ENCODE results near the gene ZNF181. TPM values are rescaled to one million over a fixed set of nuclear protein-coding genes. Genes with fewer than 3 reads are reported as not detected.
A peak's percentile ranks its signal among the peaks of the same experiment; 100 is the strongest.

ZNF181 gene
- total and polyA plus RNA-seq, 4 donors, result 8.9 to 15.2 (median 10.0) TPM

DNA sequence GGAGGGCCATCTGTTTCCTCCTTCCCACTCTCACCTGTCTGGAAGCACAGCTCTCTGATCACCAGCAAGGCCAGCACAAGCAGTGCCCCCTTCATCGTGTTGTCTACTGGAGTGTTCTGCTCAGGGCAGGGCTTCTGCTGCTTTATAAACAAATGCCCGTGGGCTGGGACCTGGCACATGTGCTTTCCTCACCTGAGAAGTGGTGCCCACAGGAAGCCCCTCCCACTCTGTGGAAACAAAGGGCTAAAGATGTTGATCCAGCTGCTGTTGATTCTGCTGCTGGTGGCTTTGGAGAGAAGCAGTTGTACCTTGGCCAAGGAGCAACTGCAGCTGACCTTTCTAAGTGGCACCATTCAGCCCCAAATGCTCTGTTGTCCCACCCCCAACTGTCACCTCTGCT lies 26.4 kb upstream of the ZNF181 start (continued):
- TF ChIP-seq, protein P1, sequence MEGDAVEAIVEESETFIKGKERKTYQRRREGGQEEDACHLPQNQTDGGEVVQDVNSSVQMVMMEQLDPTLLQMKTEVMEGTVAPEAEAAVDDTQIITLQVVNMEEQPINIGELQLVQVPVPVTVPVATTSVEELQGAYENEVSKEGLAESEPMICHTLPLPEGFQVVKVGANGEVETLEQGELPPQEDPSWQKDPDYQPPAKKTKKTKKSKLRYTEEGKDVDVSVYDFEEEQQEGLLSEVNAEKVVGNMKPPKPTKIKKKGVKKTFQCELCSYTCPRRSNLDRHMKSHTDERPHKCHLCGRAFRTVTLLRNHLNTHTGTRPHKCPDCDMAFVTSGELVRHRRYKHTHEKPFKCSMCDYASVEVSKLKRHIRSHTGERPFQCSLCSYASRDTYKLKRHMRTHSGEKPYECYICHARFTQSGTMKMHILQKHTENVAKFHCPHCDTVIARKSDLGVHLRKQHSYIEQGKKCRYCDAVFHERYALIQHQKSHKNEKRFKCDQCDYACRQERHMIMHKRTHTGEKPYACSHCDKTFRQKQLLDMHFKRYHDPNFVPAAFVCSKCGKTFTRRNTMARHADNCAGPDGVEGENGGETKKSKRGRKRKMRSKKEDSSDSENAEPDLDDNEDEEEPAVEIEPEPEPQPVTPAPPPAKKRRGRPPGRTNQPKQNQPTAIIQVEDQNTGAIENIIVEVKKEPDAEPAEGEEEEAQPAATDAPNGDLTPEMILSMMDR (IDR thresholded peaks at IDR 0.05; ENCODE audit: low read depth, low read length, missing input control), result no peak
- TF ChIP-seq, protein P2, sequence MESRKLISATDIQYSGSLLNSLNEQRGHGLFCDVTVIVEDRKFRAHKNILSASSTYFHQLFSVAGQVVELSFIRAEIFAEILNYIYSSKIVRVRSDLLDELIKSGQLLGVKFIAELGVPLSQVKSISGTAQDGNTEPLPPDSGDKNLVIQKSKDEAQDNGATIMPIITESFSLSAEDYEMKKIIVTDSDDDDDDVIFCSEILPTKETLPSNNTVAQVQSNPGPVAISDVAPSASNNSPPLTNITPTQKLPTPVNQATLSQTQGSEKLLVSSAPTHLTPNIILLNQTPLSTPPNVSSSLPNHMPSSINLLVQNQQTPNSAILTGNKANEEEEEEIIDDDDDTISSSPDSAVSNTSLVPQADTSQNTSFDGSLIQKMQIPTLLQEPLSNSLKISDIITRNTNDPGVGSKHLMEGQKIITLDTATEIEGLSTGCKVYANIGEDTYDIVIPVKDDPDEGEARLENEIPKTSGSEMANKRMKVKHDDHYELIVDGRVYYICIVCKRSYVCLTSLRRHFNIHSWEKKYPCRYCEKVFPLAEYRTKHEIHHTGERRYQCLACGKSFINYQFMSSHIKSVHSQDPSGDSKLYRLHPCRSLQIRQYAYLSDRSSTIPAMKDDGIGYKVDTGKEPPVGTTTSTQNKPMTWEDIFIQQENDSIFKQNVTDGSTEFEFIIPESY (IDR thresholded peaks at IDR 0.05), result no peak
- TF ChIP-seq FOXA1 (IDR thresholded peaks at IDR 0.05) (no peak), FOXA2 (IDR thresholded peaks at IDR 0.05) (no peak), RXRA (IDR thresholded peaks at IDR 0.05) (no peak), RAD21 (IDR thresholded peaks at IDR 0.05) (no peak)

DNA sequence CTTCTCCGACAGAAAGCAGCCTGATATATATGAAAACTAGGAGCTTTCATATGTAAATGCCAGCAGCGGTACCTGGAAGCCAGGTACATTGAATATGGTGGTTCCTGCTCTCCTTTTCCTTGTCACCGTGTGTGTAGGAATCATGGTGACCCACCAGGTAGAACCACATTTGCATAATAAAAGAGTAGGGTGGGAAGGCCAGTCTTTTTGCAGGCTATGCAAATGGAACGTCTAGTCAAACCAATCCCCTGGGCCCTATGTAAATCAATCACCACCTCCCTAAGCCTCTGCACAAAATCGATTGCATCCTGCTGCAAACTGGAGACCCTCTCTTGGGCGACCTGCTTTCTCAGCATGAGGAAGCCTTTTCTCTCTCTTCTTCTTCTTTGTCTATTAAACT lies 22.2 kb upstream of the ZNF181 start:
- H3K36me3 ChIP-seq (ENCODE audit: control insufficient read depth in 4 of 4, insufficient read depth in 3 of 4, low read depth in 1 of 4, low read length in 3 of 4), result no peaks in the 10 kb centered on the region
- 70% methylated on average over 6 of the region's 6 CpGs for WGBS
- H3K27ac ChIP-seq (ENCODE audit: low read depth in 1 of 2, low read length in 2 of 2), result no peak overlapping the region
- DNase-seq (ENCODE audit: low spot score), result no peak
- H3K4me1 ChIP-seq (ENCODE audit: control insufficient read depth in 4 of 4, insufficient read depth in 4 of 4, low read length in 3 of 4), result no peaks in the 10 kb centered on the region
- H3K4me3 ChIP-seq (ENCODE audit: low read depth in 1 of 3, low read length in 3 of 3), result no peak overlapping the region
- no peak for TF ChIP-seq RXRA (IDR thresholded peaks at IDR 0.05)
- no peak for TF ChIP-seq FOXA1 (IDR thresholded peaks at IDR 0.05)
- no peak for TF ChIP-seq GABPA (IDR thresholded peaks at IDR 0.05 in 1 of 2, conservative IDR thresholded peaks at IDR 0.05 in 1 of 2)
- TF ChIP-seq NR2F2 (IDR thresholded peaks at IDR 0.05), result no peak
- TF ChIP-seq EGR1 (IDR thresholded peaks at IDR 0.05; ENCODE audit: low read depth in 2 of 2), result no peak
- no peaks in the 10 kb centered on the region for H3K27me3 ChIP-seq (ENCODE audit: control insufficient read depth in 4 of 4, insufficient read depth in 4 of 4, low read length in 3 of 4)
- peaks cover 0 to 22% (median 4%) of the 10 kb centered on the region in 4 donors for H3K9me3 ChIP-seq (ENCODE audit: control insufficient read depth in 4 of 4, low read length in 3 of 4)
- H3K9ac ChIP-seq (ENCODE audit: low read depth in 1 of 2, low read length in 2 of 2), result no peak overlapping the region

DNA sequence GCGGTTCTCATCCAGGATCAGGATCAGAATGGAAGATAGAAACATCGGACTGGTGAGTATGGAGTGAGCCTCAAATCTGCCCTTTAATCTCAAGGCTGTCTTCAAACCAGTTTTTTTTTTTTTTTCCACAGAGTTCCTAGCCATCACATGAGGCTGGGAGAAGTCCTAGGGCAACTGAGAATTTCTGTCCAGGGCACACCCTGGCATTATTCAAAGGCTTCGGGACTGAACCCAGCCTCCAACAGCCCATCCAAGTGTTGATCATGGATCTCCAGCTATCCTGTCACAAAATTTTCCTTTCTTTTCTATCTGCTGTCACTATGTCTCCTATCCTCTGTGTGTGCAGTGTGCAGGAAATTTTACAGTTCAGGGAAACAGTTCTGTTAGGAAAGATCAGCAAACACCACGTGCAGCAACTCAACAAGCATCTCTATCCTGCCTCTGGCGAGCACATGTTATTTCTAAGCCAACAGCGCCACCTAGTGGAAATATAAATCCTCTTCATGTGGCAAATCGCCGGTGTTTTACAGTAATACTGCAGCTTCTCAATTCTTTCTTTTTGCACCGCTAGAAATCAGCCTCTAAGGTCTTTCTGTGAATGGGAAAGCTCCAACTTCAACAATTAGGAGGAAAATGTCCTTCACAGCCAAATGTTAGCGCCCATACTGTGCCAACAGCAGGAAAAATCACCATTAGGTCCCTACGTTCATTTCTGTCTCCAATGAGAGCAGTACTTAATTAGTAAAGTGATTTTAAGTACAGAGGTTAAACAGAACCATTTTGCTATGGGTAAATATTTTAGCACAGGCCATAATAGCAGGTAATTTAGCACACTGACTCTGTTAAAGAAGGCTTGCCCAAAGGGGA lies 21.4 kb upstream of the ZNF181 start:
- H3K36me3 ChIP-seq (ENCODE audit: control insufficient read depth in 4 of 4, insufficient read depth in 3 of 4, low read depth in 1 of 4, low read length in 3 of 4), result no peaks in the 10 kb centered on the region
- H3K27me3 ChIP-seq (ENCODE audit: control insufficient read depth in 4 of 4, insufficient read depth in 4 of 4, low read length in 3 of 4), result peaks cover 0 to 2% (median 0%) of the 10 kb centered on the region in 4 donors
- H3K4me1 ChIP-seq (ENCODE audit: control insufficient read depth in 4 of 4, insufficient read depth in 4 of 4, low read length in 3 of 4), result no peaks in the 10 kb centered on the region
- H3K9ac ChIP-seq (ENCODE audit: low read depth in 1 of 2, low read length in 2 of 2), result no peak overlapping the region
- H3K27ac ChIP-seq (ENCODE audit: low read depth in 1 of 2, low read length in 2 of 2), result no peak overlapping the region
- 37% methylated on average over 11 of the region's 11 CpGs for WGBS
- DNase-seq (ENCODE audit: low spot score), result peak; percentile 37
- no peak overlapping the region for H3K4me3 ChIP-seq (ENCODE audit: low read depth in 1 of 3, low read length in 3 of 3)
- peaks cover 0 to 22% (median 3%) of the 10 kb centered on the region in 4 donors for H3K9me3 ChIP-seq (ENCODE audit: control insufficient read depth in 4 of 4, low read length in 3 of 4)
- TF ChIP-seq, protein P2 (IDR thresholded peaks at IDR 0.05), result no peak
- TF ChIP-seq FOXA2 (IDR thresholded peaks at IDR 0.05) (no peak), HNF4G (IDR thresholded peaks at IDR 0.05) (no peak), GABPA (IDR thresholded peaks at IDR 0.05 in 1 of 2, conservative IDR thresholded peaks at IDR 0.05 in 1 of 2) (no peak), SP1 (IDR thresholded peaks at IDR 0.05) (no peak), NR2F2 (IDR thresholded peaks at IDR 0.05) (no peak), FOXA1 (IDR thresholded peaks at IDR 0.05) (no peak), TAF1 (conservative IDR thresholded peaks at IDR 0.05) (no peak), JUND (IDR thresholded peaks at IDR 0.05) (no peak), RAD21 (IDR thresholded peaks at IDR 0.05) (peak; percentile 97 to 98), EGR1 (IDR thresholded peaks at IDR 0.05; ENCODE audit: low read depth in 2 of 2) (no peak), YY1 (IDR thresholded peaks at IDR 0.05) (no peak), HNF4A (conservative IDR thresholded peaks at IDR 0.05) (no peak), RXRA (IDR thresholded peaks at IDR 0.05) (no peak)
- TF ChIP-seq, protein P3, sequence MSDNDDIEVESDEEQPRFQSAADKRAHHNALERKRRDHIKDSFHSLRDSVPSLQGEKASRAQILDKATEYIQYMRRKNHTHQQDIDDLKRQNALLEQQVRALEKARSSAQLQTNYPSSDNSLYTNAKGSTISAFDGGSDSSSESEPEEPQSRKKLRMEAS (IDR thresholded peaks at IDR 0.05), result peak; percentile 37
- TF ChIP-seq, protein P4, sequence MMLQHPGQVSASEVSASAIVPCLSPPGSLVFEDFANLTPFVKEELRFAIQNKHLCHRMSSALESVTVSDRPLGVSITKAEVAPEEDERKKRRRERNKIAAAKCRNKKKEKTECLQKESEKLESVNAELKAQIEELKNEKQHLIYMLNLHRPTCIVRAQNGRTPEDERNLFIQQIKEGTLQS (IDR thresholded peaks at IDR 0.05), result no peak
- TF ChIP-seq, protein P1 (IDR thresholded peaks at IDR 0.05; ENCODE audit: low read depth, low read length, missing input control), result peak; percentile 92

Data from liver (tissue), 9 donors.